ENCODE measurements around the gene LBX2. TPM values are rescaled to one million over a fixed set of nuclear protein-coding genes. Genes with fewer than 3 reads are reported as not detected.

Gene LBX2
- total RNA-seq, 4 donors from 2014 or later: 2.9 TPM; not detected in 3

DNA sequence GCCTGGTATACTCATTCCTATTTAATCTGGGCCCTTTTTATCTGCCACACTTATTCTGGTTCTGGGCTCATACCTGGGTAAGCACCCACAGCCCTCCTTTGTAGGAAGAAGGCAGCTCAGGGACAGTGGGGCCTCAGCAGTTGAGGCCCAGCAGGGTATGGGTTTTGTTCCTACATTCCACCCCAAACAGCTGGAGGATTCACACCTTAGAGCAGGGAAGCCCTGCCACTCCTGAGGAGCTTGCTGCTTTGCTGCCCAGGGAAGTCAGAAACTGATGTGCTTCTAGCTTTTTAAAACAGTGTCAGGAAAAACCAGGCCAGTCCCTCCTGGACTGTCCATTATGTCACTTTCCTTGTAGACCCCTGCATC is 1.2 kb upstream of the LBX2 start:
- TF ChIP-seq, protein P1, sequence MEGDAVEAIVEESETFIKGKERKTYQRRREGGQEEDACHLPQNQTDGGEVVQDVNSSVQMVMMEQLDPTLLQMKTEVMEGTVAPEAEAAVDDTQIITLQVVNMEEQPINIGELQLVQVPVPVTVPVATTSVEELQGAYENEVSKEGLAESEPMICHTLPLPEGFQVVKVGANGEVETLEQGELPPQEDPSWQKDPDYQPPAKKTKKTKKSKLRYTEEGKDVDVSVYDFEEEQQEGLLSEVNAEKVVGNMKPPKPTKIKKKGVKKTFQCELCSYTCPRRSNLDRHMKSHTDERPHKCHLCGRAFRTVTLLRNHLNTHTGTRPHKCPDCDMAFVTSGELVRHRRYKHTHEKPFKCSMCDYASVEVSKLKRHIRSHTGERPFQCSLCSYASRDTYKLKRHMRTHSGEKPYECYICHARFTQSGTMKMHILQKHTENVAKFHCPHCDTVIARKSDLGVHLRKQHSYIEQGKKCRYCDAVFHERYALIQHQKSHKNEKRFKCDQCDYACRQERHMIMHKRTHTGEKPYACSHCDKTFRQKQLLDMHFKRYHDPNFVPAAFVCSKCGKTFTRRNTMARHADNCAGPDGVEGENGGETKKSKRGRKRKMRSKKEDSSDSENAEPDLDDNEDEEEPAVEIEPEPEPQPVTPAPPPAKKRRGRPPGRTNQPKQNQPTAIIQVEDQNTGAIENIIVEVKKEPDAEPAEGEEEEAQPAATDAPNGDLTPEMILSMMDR (IDR thresholded peaks at IDR 0.05): no peak
- no peak for TF ChIP-seq POLR2A (IDR thresholded peaks at IDR 0.05)
- Histone ChIP-seq H3K4me3 (no peak overlapping the region), H3K9me3 (no peaks in the 10 kb centered on the region), H3K4me1 (peaks cover 0 to 15% of the 10 kb centered on the region in 2 donors), H3K27ac (no peak overlapping the region), H3K36me3 (no peaks in the 10 kb centered on the region), H3K27me3 (peaks cover 4 to 28% of the 10 kb centered on the region in 2 donors)
- intact Hi-C loops (cut with DNase I; ENCODE audit: low total_unique reads): no loop called here
- DNase-seq: no peak

GRCh38 chr2:74499940-74500577 is 656 bp upstream of the LBX2 start:
- no peak for TF ChIP-seq POLR2A (IDR thresholded peaks at IDR 0.05)
- TF ChIP-seq, protein P1 (IDR thresholded peaks at IDR 0.05): no peak
- Histone ChIP-seq H3K36me3 (no peaks in the 10 kb centered on the region), H3K27ac (no peak overlapping the region), H3K27me3 (peaks cover 4 to 28% of the 10 kb centered on the region in 2 donors), H3K9me3 (no peaks in the 10 kb centered on the region), H3K4me1 (peaks cover 0 to 15% of the 10 kb centered on the region in 2 donors), H3K4me3 (no peak overlapping the region)
- DNase-seq: no peak
- intact Hi-C loops (cut with DNase I; ENCODE audit: low total_unique reads): no loop called here

GRCh38 chr2:74498500-74499266 is 720 bp downstream of the LBX2 start:
- no peak for DNase-seq
- no peak overlapping the region for H3K27ac ChIP-seq
- H3K27me3 ChIP-seq: peaks cover 4 to 28% of the 10 kb centered on the region in 2 donors
- H3K4me1 ChIP-seq: peaks cover 0 to 15% of the 10 kb centered on the region in 2 donors
- peak overlapping the region in 1 of 2 donors; percentile 9 for H3K4me3 ChIP-seq
- intact Hi-C loops (cut with DNase I; ENCODE audit: low total_unique reads): no loop called here
- H3K36me3 ChIP-seq: no peaks in the 10 kb centered on the region
- no peaks in the 10 kb centered on the region for H3K9me3 ChIP-seq
- TF ChIP-seq, protein P1 (IDR thresholded peaks at IDR 0.05): no peak

GRCh38 chr2:74497777-74498499 is 1.5 kb downstream of the LBX2 start:
- no peak for TF ChIP-seq POLR2A (IDR thresholded peaks at IDR 0.05)
- TF ChIP-seq, protein P1 (IDR thresholded peaks at IDR 0.05): no peak
- Histone ChIP-seq H3K4me1 (peaks cover 0 to 15% of the 10 kb centered on the region in 2 donors), H3K4me3 (peak overlapping the region in 1 of 2 donors; percentile 9), H3K36me3 (no peaks in the 10 kb centered on the region), H3K9me3 (no peaks in the 10 kb centered on the region), H3K27ac (no peak overlapping the region), H3K27me3 (peaks cover 4 to 28% of the 10 kb centered on the region in 2 donors)
- no peak for DNase-seq
- intact Hi-C loops (cut with DNase I; ENCODE audit: low total_unique reads): no loop called here

Data from uterus (tissue), 4 donors.